ENCODE data around the gene RAP1A.

- TF ChIP-seq, protein P1, sequence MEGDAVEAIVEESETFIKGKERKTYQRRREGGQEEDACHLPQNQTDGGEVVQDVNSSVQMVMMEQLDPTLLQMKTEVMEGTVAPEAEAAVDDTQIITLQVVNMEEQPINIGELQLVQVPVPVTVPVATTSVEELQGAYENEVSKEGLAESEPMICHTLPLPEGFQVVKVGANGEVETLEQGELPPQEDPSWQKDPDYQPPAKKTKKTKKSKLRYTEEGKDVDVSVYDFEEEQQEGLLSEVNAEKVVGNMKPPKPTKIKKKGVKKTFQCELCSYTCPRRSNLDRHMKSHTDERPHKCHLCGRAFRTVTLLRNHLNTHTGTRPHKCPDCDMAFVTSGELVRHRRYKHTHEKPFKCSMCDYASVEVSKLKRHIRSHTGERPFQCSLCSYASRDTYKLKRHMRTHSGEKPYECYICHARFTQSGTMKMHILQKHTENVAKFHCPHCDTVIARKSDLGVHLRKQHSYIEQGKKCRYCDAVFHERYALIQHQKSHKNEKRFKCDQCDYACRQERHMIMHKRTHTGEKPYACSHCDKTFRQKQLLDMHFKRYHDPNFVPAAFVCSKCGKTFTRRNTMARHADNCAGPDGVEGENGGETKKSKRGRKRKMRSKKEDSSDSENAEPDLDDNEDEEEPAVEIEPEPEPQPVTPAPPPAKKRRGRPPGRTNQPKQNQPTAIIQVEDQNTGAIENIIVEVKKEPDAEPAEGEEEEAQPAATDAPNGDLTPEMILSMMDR (IDR thresholded peaks at IDR 0.05; ENCODE audit: borderline replicate concordance, extremely low read depth, low read length, poor library complexity, severe bottlenecking), result no peak
- TF ChIP-seq EZH2 (IDR thresholded peaks at IDR 0.05; ENCODE audit: borderline replicate concordance, low read depth, low read length, severe bottlenecking), result no peak
Observed at GRCh38 chr1:111707906-111708305, 88.3 kb downstream of the RAP1A start.

All from DND-41 (cell line).